Measurements from ENCODE around the gene SLC29A3.

DNA sequence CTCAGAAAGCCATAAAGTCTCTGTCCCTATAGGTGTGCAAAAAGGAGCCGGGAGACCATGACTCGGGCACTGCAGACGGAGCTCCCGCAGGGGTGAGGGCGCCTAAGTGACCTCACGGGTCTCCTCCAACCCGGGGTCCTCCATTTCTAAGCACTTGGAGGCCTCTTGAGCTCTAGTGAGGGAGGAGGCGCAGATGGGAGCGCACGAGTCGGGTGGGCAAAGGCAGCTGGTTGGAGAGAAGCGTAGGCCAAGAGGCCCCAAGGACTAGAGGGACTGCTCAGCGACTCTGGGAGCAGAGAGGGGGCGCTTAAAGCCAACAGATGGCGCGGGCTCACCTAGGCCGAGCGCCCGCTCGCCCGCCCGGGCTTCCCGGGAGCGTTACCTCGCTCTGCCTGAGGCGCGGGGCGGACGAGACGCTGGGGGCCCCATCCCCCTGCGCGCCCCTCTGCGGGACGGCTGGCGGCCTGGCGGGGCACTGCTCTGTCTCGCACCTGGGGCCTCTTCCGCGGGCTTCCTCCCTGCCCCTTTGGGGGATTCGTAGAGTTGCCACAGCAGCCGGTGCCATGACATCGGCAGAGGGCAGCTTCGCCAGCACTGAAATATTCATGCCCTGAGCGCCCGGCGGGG lies 77.1 kb downstream of the SLC29A3 start:
- TF ChIP-seq, protein P1, sequence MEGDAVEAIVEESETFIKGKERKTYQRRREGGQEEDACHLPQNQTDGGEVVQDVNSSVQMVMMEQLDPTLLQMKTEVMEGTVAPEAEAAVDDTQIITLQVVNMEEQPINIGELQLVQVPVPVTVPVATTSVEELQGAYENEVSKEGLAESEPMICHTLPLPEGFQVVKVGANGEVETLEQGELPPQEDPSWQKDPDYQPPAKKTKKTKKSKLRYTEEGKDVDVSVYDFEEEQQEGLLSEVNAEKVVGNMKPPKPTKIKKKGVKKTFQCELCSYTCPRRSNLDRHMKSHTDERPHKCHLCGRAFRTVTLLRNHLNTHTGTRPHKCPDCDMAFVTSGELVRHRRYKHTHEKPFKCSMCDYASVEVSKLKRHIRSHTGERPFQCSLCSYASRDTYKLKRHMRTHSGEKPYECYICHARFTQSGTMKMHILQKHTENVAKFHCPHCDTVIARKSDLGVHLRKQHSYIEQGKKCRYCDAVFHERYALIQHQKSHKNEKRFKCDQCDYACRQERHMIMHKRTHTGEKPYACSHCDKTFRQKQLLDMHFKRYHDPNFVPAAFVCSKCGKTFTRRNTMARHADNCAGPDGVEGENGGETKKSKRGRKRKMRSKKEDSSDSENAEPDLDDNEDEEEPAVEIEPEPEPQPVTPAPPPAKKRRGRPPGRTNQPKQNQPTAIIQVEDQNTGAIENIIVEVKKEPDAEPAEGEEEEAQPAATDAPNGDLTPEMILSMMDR (conservative IDR thresholded peaks at IDR 0.05 in 1 of 2, IDR thresholded peaks at IDR 0.05 in 1 of 2; ENCODE audit: low read depth in 1 of 2, low read length in 2 of 2) = peak in 1 of 2 donors; percentile 19
- peak; percentile 76 for TF ChIP-seq EZH2 (IDR thresholded peaks at IDR 0.05; ENCODE audit: low read length, missing control alignments)
